ENCODE results near the gene AUP1.
A peak's percentile ranks its signal among the peaks of the same experiment; 100 is the strongest.

Gene AUP1

GRCh38 chr2:74538881-74539339, 9.4 kb upstream of the AUP1 start:
- DNase-seq = no peak

- DNase-seq = no peak
Observed at GRCh38 chr2:74537140-74537539, 7.6 kb upstream of the AUP1 start.

GRCh38 chr2:74536166-74536950, 6.9 kb upstream of the AUP1 start:
- no peak for DNase-seq

- DNase-seq = no peak
Observed at GRCh38 chr2:74535440-74535965, 6.0 kb upstream of the AUP1 start.

- DNase-seq = no peak
Observed at GRCh38 chr2:74534411-74534810, 4.9 kb upstream of the AUP1 start.

GRCh38 chr2:74533464-74533863, 4.0 kb upstream of the AUP1 start:
- DNase-seq = no peak

- DNase-seq = peak in 1 of 58 donors; percentile 27
Observed at GRCh38 chr2:74532222-74532621, 2.7 kb upstream of the AUP1 start.

GRCh38 chr2:74531666-74532065, 2.2 kb upstream of the AUP1 start:
- no peak for DNase-seq

GRCh38 chr2:74530239-74531187, 1.0 kb upstream of the AUP1 start:
- peak in 36 of 58 donors; percentile 4 to 66 (median 41) for DNase-seq

GRCh38 chr2:74528600-74529356, 728 bp downstream of the AUP1 start:
- DNase-seq = no peak

- no peak for DNase-seq
Observed at GRCh38 chr2:74527741-74528140, 1.8 kb downstream of the AUP1 start.

GRCh38 chr2:74526649-74527230, 2.8 kb downstream of the AUP1 start:
- no peak for DNase-seq

- peak in 7 of 58 donors; percentile 3 to 43 (median 8) for DNase-seq
Observed at GRCh38 chr2:74525717-74526648, 3.5 kb downstream of the AUP1 start, which contains the start of gene DQX1. TSS of gene DQX1 (minus strand) at chr2:74526231. CDS start at chr2:74525729, 502 bp downstream.

- DNase-seq = no peak
Observed at GRCh38 chr2:74524955-74525716, 4.4 kb downstream of the AUP1 start.

- no peak for DNase-seq
Observed at GRCh38 chr2:74524005-74524404, 5.5 kb downstream of the AUP1 start.

- DNase-seq = no peak
Observed at GRCh38 chr2:74522516-74522915, 7.0 kb downstream of the AUP1 start.

- DNase-seq = no peak
Observed at GRCh38 chr2:74516650-74517049, 12.9 kb downstream of the AUP1 start.

GRCh38 chr2:74515981-74516633, 13.4 kb downstream of the AUP1 start:
- DNase-seq = peak in 16 of 58 donors; percentile 2 to 34 (median 11)

Measured in anterior cingulate cortex (tissue), 58 donors.